ENCODE measurements around the gene LCE7A. TPM values are rescaled to one million over a fixed set of nuclear protein-coding genes. Genes with fewer than 3 reads are reported as not detected.

LCE7A gene
- total RNA-seq (ENCODE audit: low replicate concordance), result not detected in 2 replicates

GRCh38 chr1:152859696-152860095 is at the start of gene LCE7A:
Gene LCE7A (plus strand): TSS chr1:152859996. CDS start chr1:152860698, 702 bp downstream.
- Mint-ChIP-seq H3K4me1 (no peaks in the 10 kb centered on the region), H3K36me3 (no peaks in the 10 kb centered on the region), H3K9me3 (peaks cover 14% of the 10 kb centered on the region), H3K4me3 (no peak within 1 kb of the TSS), H3K27me3 (ENCODE audit: insufficient read depth, low read depth) (no peaks in the 10 kb centered on the region), H3K27ac (no peak within 1 kb of the TSS)
- H3K4me3 ChIP-seq, result no peak within 1 kb of the TSS
- H3K27me3 ChIP-seq, result no peaks in the 10 kb centered on the region
- no peak within 1 kb of the TSS for H3K27ac ChIP-seq
- no peak within 1 kb of the TSS for H3K4me2 ChIP-seq
- no peaks in the 10 kb centered on the region for H3K36me3 ChIP-seq
- H3F3A ChIP-seq (ENCODE audit: low read depth), result no peaks in the 10 kb centered on the region
- no peaks in the 10 kb centered on the region for H3K79me2 ChIP-seq (ENCODE audit: low read depth)
- H3K4me1 ChIP-seq, result no peaks in the 10 kb centered on the region
- no peak within 1 kb of the TSS for H2AFZ ChIP-seq (replicated peaks)
- no peak within 1 kb of the TSS for H3K9ac ChIP-seq
- no peak for TF ChIP-seq EZH2phosphoT487 (IDR thresholded peaks at IDR 0.05)
- TF ChIP-seq CTCF (IDR thresholded peaks at IDR 0.05), result no peak
- no peak for TF ChIP-seq EZH2 (IDR thresholded peaks at IDR 0.05)
- H3K9me3 ChIP-seq (ENCODE audit: low read depth), result peaks cover 39% of the 10 kb centered on the region
- no peaks in the 10 kb centered on the region for H4K20me1 ChIP-seq (ENCODE audit: low read depth)
- DNase-seq (ENCODE audit: low spot score), result no peak

- Histone ChIP-seq H2AFZ (replicated peaks) (no peak overlapping the region), H3K79me2 (ENCODE audit: low read depth) (no peaks in the 10 kb centered on the region), H3K4me2 (no peak overlapping the region), H3K27ac (no peak overlapping the region), H3K27me3 (no peaks in the 10 kb centered on the region), H3K9ac (no peak overlapping the region), H4K20me1 (ENCODE audit: low read depth) (no peaks in the 10 kb centered on the region), H3K4me1 (no peaks in the 10 kb centered on the region), H3F3A (ENCODE audit: low read depth) (no peaks in the 10 kb centered on the region), H3K9me3 (ENCODE audit: low read depth) (peaks cover 39% of the 10 kb centered on the region), H3K4me3 (no peak overlapping the region), H3K36me3 (no peaks in the 10 kb centered on the region)
- Mint-ChIP-seq H3K27me3 (ENCODE audit: insufficient read depth, low read depth) (peaks cover 3% of the 10 kb centered on the region), H3K36me3 (no peaks in the 10 kb centered on the region), H3K4me1 (no peaks in the 10 kb centered on the region), H3K4me3 (no peak overlapping the region), H3K9me3 (peaks cover 12% of the 10 kb centered on the region), H3K27ac (no peak overlapping the region)
- no peak for TF ChIP-seq EZH2 (IDR thresholded peaks at IDR 0.05)
- TF ChIP-seq EZH2phosphoT487 (IDR thresholded peaks at IDR 0.05), result no peak
- no peak for TF ChIP-seq CTCF (IDR thresholded peaks at IDR 0.05)
- no peak for DNase-seq (ENCODE audit: low spot score)
Measured at GRCh38 chr1:152811050-152811449, 48.7 kb upstream of the LCE7A start.

GRCh38 chr1:152811671-152812070 is 48.1 kb upstream of the LCE7A start, which contains the start of gene LCE1B:
Gene LCE1B (plus strand): TSS chr1:152811971. CDS start chr1:152812447, 476 bp downstream.
- Histone ChIP-seq H3K27ac (no peak within 1 kb of the TSS), H4K20me1 (ENCODE audit: low read depth) (no peaks in the 10 kb centered on the region), H3F3A (ENCODE audit: low read depth) (no peaks in the 10 kb centered on the region), H3K9ac (no peak within 1 kb of the TSS), H3K79me2 (ENCODE audit: low read depth) (no peaks in the 10 kb centered on the region), H3K27me3 (no peaks in the 10 kb centered on the region), H3K4me2 (no peak within 1 kb of the TSS), H2AFZ (replicated peaks) (no peak within 1 kb of the TSS), H3K9me3 (ENCODE audit: low read depth) (peaks cover 39% of the 10 kb centered on the region), H3K4me3 (no peak within 1 kb of the TSS), H3K4me1 (no peaks in the 10 kb centered on the region), H3K36me3 (no peaks in the 10 kb centered on the region)
- DNase-seq (ENCODE audit: low spot score), result no peak
- no peak within 1 kb of the TSS for H3K27ac Mint-ChIP-seq
- TF ChIP-seq EZH2 (IDR thresholded peaks at IDR 0.05) (no peak), CTCF (IDR thresholded peaks at IDR 0.05) (no peak), EZH2phosphoT487 (IDR thresholded peaks at IDR 0.05) (no peak)
- H3K4me3 Mint-ChIP-seq, result no peak within 1 kb of the TSS
- H3K4me1 Mint-ChIP-seq, result no peaks in the 10 kb centered on the region
- H3K27me3 Mint-ChIP-seq (ENCODE audit: insufficient read depth, low read depth), result peaks cover 3% of the 10 kb centered on the region
- no peaks in the 10 kb centered on the region for H3K36me3 Mint-ChIP-seq
- peaks cover 12% of the 10 kb centered on the region for H3K9me3 Mint-ChIP-seq

Measured in neural progenitor cell (in vitro differentiated cells).